NCI-H345 (cell line): ENCODE data around the gene NEAT1.
"Not testable (repeated sequence)": the region's sequence is repeated elsewhere in the genome, so short reads cannot be mapped to it uniquely, and the experiment has no call there.

Experiments used
- DNase-seq: peaks from one replicate; lab custom pipeline; 2025; lab: John Stamatoyannopoulos, UW

The NEAT1 gene

GRCh38 chr11:65404638-65405339, 17.8 kb upstream of the NEAT1 start:
- DNase-seq = no peak

- DNase-seq = no peak
Observed at GRCh38 chr11:65410936-65411680, 11.5 kb upstream of the NEAT1 start.

DNA sequence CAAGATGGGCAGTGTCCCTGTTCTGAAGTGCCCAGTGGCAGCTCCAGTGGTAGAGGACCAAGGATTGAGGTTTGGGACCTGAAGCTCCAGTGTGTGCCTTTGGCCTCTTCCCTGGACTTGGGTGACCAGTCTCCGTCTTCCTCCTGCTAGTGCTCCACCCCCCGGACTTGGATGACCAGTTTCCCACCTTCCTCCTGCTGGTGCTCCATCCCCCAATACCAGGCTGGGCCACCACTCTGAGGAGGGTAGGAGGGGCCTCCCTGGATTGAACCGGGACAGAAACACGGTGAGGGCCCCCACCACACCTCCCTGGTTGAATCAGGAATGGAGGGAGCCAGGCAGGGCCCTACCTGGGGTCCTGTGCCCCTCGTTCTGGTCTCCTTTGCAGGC, 10.9 kb upstream of the NEAT1 start:
- DNase-seq = no peak

DNA sequence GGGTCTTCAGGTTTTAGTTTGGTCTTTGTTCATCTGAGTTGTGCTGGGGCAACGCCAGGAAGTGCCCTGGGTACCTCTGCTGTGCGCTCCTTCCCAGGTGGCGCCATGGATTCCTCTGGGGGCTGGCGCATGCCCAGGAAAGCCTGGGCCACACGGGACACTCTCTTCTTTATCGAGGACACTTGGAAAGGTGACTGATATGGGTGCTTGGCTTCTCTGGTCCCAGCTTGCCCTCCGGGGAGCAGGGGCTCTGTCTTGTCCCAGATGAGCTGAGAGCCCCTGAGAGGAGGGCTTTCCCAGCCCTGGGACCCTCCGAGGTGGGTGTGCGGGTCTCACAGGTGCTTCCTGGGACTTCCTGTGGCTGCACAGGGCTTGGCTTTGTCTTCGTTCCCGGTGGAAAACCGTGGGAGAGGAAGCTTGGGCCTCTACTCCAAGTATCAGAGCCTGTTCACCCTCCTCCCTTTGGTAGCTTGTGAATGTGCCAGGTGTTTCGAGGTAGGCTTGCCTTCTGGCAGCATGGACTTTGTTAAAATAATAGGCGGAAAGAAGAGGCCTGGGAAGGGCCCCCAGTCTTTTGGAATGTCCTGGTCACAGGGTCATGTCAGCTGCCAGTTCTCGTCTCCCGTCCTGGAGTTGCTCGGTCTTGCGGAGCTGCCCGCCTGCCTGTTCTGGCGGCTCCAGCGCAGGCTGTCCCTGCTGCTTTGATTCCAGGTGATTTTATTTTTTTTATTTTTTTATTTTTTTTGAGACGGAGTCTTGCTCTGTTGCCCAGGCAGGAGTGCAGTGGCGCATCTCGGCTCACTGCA, 10.1 kb upstream of the NEAT1 start:
- no peak for DNase-seq

GRCh38 chr11:65413077-65413664, 9.4 kb upstream of the NEAT1 start:
- DNase-seq = not testable (repeated sequence)

- DNase-seq = no peak
Observed at GRCh38 chr11:65414776-65415498, 7.7 kb upstream of the NEAT1 start.

GRCh38 chr11:65415499-65416340, 6.9 kb upstream of the NEAT1 start:
- no peak for DNase-seq

GRCh38 chr11:65416341-65416824, 6.2 kb upstream of the NEAT1 start:
- peak; percentile 85 for DNase-seq

GRCh38 chr11:65416841-65417701, 5.5 kb upstream of the NEAT1 start:
- no peak for DNase-seq

DNA sequence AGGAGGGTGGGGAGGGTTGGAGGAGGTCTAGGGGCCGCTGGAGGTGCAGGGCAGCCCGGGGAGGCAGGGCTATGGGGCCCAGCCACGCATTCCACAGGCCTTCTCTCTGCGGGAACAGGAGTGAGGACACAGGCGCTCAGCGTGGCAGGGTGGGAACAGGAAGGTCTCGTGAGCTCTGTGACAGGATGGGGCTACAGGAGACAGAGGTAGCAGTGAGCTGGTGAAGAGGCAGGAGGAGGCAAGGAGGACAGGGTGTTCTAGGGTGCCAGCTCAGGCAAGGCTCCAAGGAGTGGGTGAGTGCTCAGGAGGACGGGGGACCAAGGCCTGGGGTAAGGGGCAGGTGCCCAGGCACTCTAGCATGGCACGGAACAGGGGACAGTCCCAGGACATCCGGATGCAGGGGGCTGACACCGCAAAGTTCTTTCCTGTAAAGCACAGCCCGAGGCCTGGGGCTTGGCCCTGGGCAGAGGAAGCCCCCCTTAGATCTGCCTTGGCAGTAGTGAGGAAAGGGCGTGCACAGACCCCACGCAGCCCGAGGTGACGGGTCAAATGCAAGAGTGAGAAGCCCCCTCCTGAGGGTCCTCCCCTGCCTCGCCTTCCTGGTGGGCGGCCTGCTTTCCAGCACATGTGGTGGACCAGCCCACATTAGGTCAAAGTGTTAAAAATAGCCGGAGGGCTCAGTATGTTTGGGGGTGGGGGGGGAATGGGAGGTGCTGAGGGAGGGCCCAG, 4.7 kb upstream of the NEAT1 start:
- DNase-seq = no peak

GRCh38 chr11:65418431-65418680, 4.2 kb upstream of the NEAT1 start:
- no peak for DNase-seq

DNA sequence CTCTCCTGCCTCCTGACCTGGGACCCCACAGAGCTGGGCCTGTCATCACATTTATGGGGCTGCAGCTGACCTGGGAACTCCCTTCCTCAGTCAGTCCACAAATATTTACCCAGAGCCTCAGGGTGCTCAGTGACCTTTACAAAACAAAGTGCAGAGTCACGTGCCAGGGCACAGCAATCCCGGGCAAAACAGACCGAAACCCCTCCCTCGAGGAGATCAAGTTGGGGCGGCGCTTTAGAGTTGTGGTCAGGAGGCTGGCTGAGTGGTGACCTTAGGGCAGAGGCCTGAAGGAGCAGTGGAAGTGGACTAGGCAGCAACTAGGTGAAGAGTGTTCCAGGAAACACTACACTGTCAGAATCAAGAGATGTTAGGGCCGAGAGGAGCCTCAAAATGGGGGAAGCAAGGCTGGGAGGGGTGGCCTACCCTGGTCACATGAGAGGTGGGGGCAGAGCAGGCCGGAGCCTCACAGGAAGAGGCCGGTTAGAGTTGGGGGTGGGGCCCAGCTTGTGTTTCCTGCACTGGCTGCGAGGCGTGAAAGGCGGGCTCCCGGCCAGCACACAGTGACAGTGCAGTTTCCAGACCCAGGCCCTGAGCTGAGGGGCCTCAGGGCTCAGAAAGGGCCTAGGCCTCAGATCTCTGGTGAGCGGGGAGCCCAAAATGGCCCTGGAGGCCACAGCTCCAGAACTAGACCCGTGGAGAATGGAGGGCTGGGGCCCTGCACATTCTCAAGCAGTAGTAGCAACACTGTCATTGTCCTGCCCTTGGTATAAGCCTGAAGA, 3.7 kb upstream of the NEAT1 start:
- peak; percentile 94 for DNase-seq

DNA sequence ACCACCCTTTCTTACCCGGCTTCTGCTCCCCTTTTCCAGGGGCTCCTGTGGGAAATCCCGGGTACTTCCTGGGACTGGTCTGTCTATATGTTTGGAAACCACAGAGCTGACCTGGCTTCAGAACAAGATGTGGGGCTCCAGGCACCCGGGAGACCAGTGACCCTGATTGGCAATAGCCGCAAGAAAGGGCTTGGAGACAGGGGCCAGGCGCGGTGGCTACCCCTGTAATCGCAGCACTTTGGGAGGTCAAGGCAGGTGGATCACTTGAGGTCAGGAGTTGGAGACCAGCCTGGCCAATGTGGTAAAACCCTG, 3.2 kb upstream of the NEAT1 start:
- no peak for DNase-seq

DNA sequence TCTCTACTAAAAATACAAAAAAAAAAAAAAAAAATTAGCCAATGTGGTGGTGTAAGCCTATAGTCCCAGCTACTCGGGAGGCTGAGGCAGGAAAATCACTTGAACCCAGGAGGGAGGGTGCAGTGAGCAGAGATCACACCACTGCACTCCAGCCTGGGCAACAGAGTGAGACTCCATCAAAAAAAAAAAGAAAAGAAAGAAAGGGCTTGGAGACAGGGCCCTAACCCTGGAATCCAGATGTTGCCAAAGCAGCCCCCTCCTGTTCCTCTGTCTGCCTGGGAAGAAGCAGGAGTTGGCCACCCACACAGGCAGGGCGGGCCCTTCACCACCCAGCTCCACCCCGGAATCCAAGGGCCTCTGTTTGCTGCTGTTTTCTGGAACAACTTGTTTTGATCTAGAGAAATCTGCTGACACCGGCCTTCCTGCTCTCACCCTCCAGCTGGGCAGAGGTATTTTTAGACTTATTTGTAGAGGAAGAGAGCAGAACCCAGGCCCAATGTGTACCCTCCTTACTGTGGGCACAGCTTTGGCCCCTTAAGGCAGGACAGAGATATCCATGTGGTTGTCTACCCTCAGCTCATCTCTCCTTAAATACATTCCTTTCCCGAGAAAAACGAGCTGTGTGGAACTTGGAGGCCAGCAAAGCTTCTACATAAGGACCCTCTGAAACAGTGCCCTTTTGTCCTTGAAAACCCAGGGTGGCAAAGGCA, 2.7 kb upstream of the NEAT1 start:
- DNase-seq = peak; percentile 49

DNA sequence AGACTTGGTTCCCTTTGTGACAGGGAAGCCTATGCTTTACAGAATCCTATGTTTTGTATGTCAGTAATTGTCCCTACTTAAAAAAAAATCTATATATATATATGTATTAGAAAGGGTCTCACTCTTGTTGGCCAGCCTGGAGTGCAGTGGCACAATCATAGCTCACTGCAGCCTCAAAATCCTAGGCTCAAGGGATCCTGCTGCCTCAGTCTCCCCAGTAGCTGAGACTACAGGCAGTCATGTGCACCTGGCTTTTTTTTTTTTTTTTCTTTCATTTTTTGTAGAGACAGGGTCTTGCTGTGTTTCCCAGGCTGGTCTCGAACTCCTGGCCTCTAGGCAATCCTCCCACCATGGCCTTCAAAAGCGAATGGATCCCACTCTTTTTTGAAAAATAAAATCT, 2.1 kb upstream of the NEAT1 start:
- no peak for DNase-seq

GRCh38 chr11:65420979-65421793, 1.4 kb upstream of the NEAT1 start:
- DNase-seq = peak; percentile 79
